NCI-H1048 (cell line): ENCODE results near the gene SURF4.
A peak's percentile ranks its signal among the peaks of the same experiment; 100 is the strongest.

Source experiments
- DNase-seq: peaks from one replicate; lab custom pipeline; 2025; lab: John Stamatoyannopoulos, UW

The SURF4 gene

GRCh38 chr9:133375724-133376654 is at the start of gene SURF4, which contains the start of gene STKLD1:
Gene SURF4, minus strand, starts transcription at chr9:133376060. Its CDS starts 91 bp downstream, at chr9:133375969.
Gene STKLD1, plus strand, starts transcription at chr9:133376366. Its CDS starts 108 bp downstream, at chr9:133376474.
- DNase-seq = peak; percentile 87

- DNase-seq = no peak
These were observed 49.3 kb upstream of the SURF4 start for GRCh38 chr9:133425049-133425632.

GRCh38 chr9:133424187-133424586 is 48.3 kb upstream of the SURF4 start:
- no peak for DNase-seq

- DNase-seq = no peak
These were observed 47.4 kb upstream of the SURF4 start for GRCh38 chr9:133423216-133423615.

- DNase-seq = no peak
These were observed 46.0 kb upstream of the SURF4 start, which contains the start of gene ADAMTS13 for GRCh38 chr9:133421615-133422542. Gene ADAMTS13, plus strand, starts transcription at chr9:133422367. Its CDS starts 77 bp downstream, at chr9:133422444.

- DNase-seq = no peak
These were observed 44.5 kb upstream of the SURF4 start for GRCh38 chr9:133420392-133420827.

GRCh38 chr9:133419005-133419404 is 43.1 kb upstream of the SURF4 start:
- DNase-seq = no peak

- peak; percentile 86 for DNase-seq
These were observed 41.9 kb upstream of the SURF4 start, which contains the start of gene REXO4 for GRCh38 chr9:133417541-133418461. Gene REXO4, minus strand, starts transcription at chr9:133418010. Its CDS starts 166 bp downstream, at chr9:133417844.

- no peak for DNase-seq
These were observed 39.3 kb upstream of the SURF4 start for GRCh38 chr9:133415170-133415569.

GRCh38 chr9:133408042-133408441 is 32.2 kb upstream of the SURF4 start:
- no peak for DNase-seq

- peak; percentile 53 for DNase-seq
These were observed 30.8 kb upstream of the SURF4 start for GRCh38 chr9:133406480-133407307.

GRCh38 chr9:133405508-133406438 is 29.9 kb upstream of the SURF4 start:
- DNase-seq = no peak

- DNase-seq = no peak
These were observed 28.7 kb upstream of the SURF4 start for GRCh38 chr9:133404454-133405002.

GRCh38 chr9:133403766-133404453 is 28.1 kb upstream of the SURF4 start:
- DNase-seq = no peak

- DNase-seq = no peak
These were observed 26.8 kb upstream of the SURF4 start for GRCh38 chr9:133402689-133403088.

- no peak for DNase-seq
These were observed 25.7 kb upstream of the SURF4 start for GRCh38 chr9:133401588-133401987.

- no peak for DNase-seq
These were observed 24.4 kb upstream of the SURF4 start for GRCh38 chr9:133400292-133400691.

- no peak for DNase-seq
These were observed 22.0 kb upstream of the SURF4 start for GRCh38 chr9:133397895-133398294.
